Upper lobe of right lung (tissue), 1 donor: ENCODE results near the gene TRIM8. TPM values are rescaled to one million over a fixed set of nuclear protein-coding genes. Genes with fewer than 3 reads are reported as not detected.

Experiments used
- ATAC-seq: fragments of 200-7000 bp; cut with Tn5 transposase; one replicate; pipeline ENCODE4 v1.9.1; 2020; ENCODE audit warnings: mild to moderate bottlenecking, moderate library complexity
- DNase-seq: peaks from one replicate; pipeline ENCODE4 v3.0.0-alpha.2; 2020
- H3K27ac ChIP-seq: fragments of 200-600 bp; one replicate; pipeline ENCODE4 v1.8.0; 2022
- H3K27me3 ChIP-seq: fragments of 200-600 bp; one replicate; pipeline ENCODE4 v1.8.0; 2022; ENCODE audit warnings: mild to moderate bottlenecking
- H3K36me3 ChIP-seq: fragments of 200-600 bp; one replicate; pipeline ENCODE4 v1.8.0; 2022
- H3K4me1 ChIP-seq: fragments of 200-600 bp; one replicate; pipeline ENCODE4 v1.8.0; 2022
- H3K4me3 ChIP-seq: fragments of 200-600 bp; one replicate; pipeline ENCODE4 v1.8.0; 2022; ENCODE audit warnings: mild to moderate bottlenecking
- H3K9me3 ChIP-seq: fragments of 200-600 bp; one replicate; pipeline ENCODE4 v1.8.0; 2022
- intact Hi-C: fragments of 100-400 bp; cut with DNase I; formaldehyde crosslinking; loops from one replicate; pipeline ENCODE4 v1.11.0; 2022
- total RNA-seq: library from RNA; stranded (reverse); fragmentation: NEBNext Ultra II Directional; extraction: Animal tissue kit (Norgen Biotek cat#: 25700); gene quantifications from one replicate; pipeline ENCODE4 v1.2.1, GENCODE V29; 2021
- TF ChIP-seq, protein P1 (sequence below): fragments of 200-600 bp; IDR thresholded peaks from one replicate; pipeline ENCODE4 v1.8.0; 2022; ENCODE audit warnings: antibody characterized with exemption
- donor health status: DM: no; HTN: yes; CAD: no; lungs with severe emphysema.

Gene TRIM8
- total RNA-seq, 1 donor from 2014 or later = 146 TPM

- Histone ChIP-seq H3K27me3 (no peaks in the 10 kb centered on the region), H3K27ac (peak overlapping the region; percentile 88), H3K4me3 (no peak overlapping the region), H3K36me3 (peaks cover 7% of the 10 kb centered on the region), H3K4me1 (peaks cover 62% of the 10 kb centered on the region), H3K9me3 (no peaks in the 10 kb centered on the region)
- DNase-seq = peak; percentile 29
- intact Hi-C loops = no loop called here
- ATAC-seq = no peak
- TF ChIP-seq, protein P1, sequence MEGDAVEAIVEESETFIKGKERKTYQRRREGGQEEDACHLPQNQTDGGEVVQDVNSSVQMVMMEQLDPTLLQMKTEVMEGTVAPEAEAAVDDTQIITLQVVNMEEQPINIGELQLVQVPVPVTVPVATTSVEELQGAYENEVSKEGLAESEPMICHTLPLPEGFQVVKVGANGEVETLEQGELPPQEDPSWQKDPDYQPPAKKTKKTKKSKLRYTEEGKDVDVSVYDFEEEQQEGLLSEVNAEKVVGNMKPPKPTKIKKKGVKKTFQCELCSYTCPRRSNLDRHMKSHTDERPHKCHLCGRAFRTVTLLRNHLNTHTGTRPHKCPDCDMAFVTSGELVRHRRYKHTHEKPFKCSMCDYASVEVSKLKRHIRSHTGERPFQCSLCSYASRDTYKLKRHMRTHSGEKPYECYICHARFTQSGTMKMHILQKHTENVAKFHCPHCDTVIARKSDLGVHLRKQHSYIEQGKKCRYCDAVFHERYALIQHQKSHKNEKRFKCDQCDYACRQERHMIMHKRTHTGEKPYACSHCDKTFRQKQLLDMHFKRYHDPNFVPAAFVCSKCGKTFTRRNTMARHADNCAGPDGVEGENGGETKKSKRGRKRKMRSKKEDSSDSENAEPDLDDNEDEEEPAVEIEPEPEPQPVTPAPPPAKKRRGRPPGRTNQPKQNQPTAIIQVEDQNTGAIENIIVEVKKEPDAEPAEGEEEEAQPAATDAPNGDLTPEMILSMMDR = no peak
Measured at GRCh38 chr10:102626026-102626685, 18.1 kb upstream of the TRIM8 start.

DNA sequence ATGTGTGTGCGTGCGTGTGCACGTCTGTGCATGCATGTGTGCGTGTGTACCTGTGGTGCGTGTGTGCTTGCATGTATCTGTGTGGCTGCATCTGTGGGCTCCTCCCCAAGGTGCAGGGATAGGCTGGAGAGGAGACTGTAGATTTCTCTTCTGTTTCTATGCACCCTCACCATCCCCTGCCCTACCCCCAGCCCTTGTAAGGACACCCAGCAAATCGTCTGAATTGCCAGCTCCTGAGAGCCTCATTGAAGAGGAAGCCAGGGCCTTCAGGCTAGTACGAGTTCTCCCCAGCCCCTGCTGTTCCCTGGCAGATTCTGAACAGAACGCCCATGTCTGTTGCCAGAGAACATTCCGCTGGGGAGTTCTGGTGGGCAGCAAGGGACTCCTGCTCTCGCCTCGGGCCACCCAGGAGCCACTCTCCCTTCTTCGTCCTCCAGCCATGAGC is 17.0 kb upstream of the TRIM8 start:
- no peaks in the 10 kb centered on the region for H3K9me3 ChIP-seq
- H3K27me3 ChIP-seq = no peaks in the 10 kb centered on the region
- ATAC-seq (no peak), DNase-seq (peak; percentile 41)
- H3K4me1 ChIP-seq = peaks cover 57% of the 10 kb centered on the region
- H3K4me3 ChIP-seq = no peak overlapping the region
- intact Hi-C loops = no loop called here
- peaks cover 7% of the 10 kb centered on the region for H3K36me3 ChIP-seq
- TF ChIP-seq, protein P1 = no peak
- H3K27ac ChIP-seq = peak overlapping the region; percentile 88

DNA sequence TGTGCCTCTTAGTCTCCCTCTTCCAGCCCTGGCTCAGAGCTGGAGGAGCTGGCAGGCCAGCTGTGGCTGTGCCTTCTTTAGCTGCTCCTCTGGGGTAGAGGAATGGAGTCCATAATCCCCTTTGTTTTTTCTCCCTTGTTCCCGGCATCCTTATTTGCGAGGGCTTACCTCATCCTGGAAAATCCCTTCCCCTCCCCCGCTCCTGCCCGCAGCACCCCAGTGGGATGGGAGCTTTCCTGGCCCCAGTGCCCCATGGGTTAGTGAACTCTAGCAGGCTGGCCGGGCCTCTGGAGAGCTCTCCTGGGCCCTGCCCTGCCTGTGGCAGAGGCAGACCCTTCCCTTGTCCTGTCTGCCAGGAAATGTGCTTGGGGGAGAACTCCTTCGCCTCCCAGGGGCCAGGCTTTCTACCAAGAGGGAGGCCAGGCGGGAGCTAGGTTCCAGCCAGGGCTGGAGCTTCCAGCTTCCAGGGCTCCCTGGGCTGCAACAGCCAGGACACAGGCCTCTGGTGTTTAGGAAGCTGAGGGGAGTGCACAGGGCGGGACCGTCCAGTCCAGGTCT is 16.5 kb upstream of the TRIM8 start:
- intact Hi-C loops = no loop called here
- H3K27ac ChIP-seq = peak overlapping the region; percentile 88
- DNase-seq (peak; percentile 75), ATAC-seq (peak; percentile 69)
- no peak overlapping the region for H3K4me3 ChIP-seq
- peaks cover 59% of the 10 kb centered on the region for H3K4me1 ChIP-seq
- TF ChIP-seq, protein P1 = no peak
- H3K36me3 ChIP-seq = peaks cover 7% of the 10 kb centered on the region
- no peaks in the 10 kb centered on the region for H3K9me3 ChIP-seq
- no peaks in the 10 kb centered on the region for H3K27me3 ChIP-seq

- Histone ChIP-seq H3K27ac (peak overlapping the region; percentile 88), H3K4me1 (peaks cover 63% of the 10 kb centered on the region), H3K9me3 (no peaks in the 10 kb centered on the region), H3K4me3 (no peak overlapping the region), H3K36me3 (peaks cover 7% of the 10 kb centered on the region), H3K27me3 (no peaks in the 10 kb centered on the region)
- TF ChIP-seq, protein P1 = peak; percentile 5
- intact Hi-C loops = no loop called here
- DNase-seq = peak; percentile 80
- ATAC-seq = peak; percentile 6
Measured at GRCh38 chr10:102628451-102628911, 15.8 kb upstream of the TRIM8 start.

DNA sequence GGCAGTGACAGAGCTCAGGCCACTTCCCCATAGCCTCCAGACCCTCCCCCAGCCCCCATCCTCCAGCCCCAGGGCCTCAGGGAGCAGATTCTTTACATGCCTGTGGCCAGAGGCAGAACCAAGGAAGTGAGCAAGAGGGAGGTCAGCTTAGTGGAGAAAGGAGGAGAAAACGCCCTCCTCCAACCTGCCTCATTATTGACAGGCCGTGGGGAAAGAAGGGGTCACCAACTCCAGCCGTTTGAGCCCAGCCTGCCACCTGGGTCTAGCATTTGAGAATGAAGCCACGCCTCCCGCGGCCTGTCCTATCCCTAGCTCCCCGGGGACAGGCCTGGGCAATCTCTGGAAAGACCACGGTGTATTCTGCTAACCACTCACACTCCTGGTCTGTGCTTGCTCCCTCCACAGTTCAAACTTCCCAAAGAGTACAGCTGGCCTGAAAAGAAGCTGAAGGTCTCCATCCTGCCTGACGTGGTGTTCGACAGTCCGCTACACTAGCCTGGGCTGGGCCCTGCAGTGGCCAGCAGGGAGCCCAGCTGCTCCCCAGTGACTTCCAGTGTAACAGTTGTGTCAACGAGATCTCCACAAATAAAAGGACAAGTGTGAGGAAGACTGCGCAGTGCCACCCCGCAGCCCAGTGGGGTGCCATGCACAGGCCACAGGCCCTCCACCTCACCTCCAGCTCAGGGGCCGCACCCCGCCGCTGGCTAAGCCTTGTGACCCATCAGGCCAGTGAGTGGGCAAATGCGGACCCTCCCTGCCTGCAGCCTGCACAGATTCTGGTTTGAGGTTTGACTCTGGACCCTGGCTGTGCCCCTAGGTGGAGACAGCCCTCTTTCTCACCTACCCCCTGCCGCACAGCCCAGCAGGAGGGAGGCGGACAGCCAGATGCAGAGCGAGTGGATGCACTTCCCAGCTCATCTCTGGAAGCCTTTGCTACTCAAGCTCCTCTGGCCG is 14.3 kb upstream of the TRIM8 start:
- H3K4me1 ChIP-seq = peaks cover 77% of the 10 kb centered on the region
- DNase-seq (peak; percentile 62), ATAC-seq (peak; percentile 15)
- H3K27ac ChIP-seq = peak overlapping the region; percentile 88
- no peak overlapping the region for H3K4me3 ChIP-seq
- TF ChIP-seq, protein P1 = no peak
- H3K36me3 ChIP-seq = peaks cover 7% of the 10 kb centered on the region
- intact Hi-C loops = no loop called here
- no peaks in the 10 kb centered on the region for H3K9me3 ChIP-seq
- H3K27me3 ChIP-seq = no peaks in the 10 kb centered on the region
